Measurements from ENCODE around the gene CEMIP. TPM values are rescaled to one million over a fixed set of nuclear protein-coding genes. Genes with fewer than 3 reads are reported as not detected.

CEMIP gene
- total RNA-seq, 4 donors from 2014 or later, result 0.04 TPM; not detected in 3

GRCh38 chr15:80939216-80939615, 160.0 kb downstream of the CEMIP start:
- Histone ChIP-seq H3K27me3 (no peaks in the 10 kb centered on the region), H3K4me3 (no peak overlapping the region), H3K4me1 (peaks cover 0 to 7% of the 10 kb centered on the region in 2 donors), H3K9me3 (no peaks in the 10 kb centered on the region), H3K36me3 (peaks cover 0 to 9% of the 10 kb centered on the region in 2 donors), H3K27ac (no peak overlapping the region)
- ATAC-seq (no peak), DNase-seq (no peak)
- no peak for TF ChIP-seq POLR2A (IDR thresholded peaks at IDR 0.05)
- TF ChIP-seq CTCF (IDR thresholded peaks at IDR 0.05 in 4 of 5, conservative IDR thresholded peaks at IDR 0.05 in 1 of 5), result no peak
- intact Hi-C loops (cut with DNase I; ENCODE audit: low total_unique reads), result no loop called here
- in situ Hi-C loops (cut with MboI; ENCODE audit: low sequenced_read_pairs in 4 of 4), result no loop called here

GRCh38 chr15:80940331-80940730, 161.2 kb downstream of the CEMIP start:
- H3K9me3 ChIP-seq, result no peaks in the 10 kb centered on the region
- TF ChIP-seq POLR2A (IDR thresholded peaks at IDR 0.05) (no peak), CTCF (IDR thresholded peaks at IDR 0.05 in 4 of 5, conservative IDR thresholded peaks at IDR 0.05 in 1 of 5) (no peak)
- H3K36me3 ChIP-seq, result peaks cover 0 to 9% of the 10 kb centered on the region in 2 donors
- no peaks in the 10 kb centered on the region for H3K27me3 ChIP-seq
- in situ Hi-C loops (cut with MboI; ENCODE audit: low sequenced_read_pairs in 4 of 4), result no loop called here
- intact Hi-C loops (cut with DNase I; ENCODE audit: low total_unique reads), result loop anchor here (10.0 kb wide), 1 partner anchor 884 kb away; no protein-coding TSS in a partner anchor
- H3K27ac ChIP-seq, result no peak overlapping the region
- H3K4me1 ChIP-seq, result peaks cover 0 to 7% of the 10 kb centered on the region in 2 donors
- H3K4me3 ChIP-seq, result no peak overlapping the region
- DNase-seq (no peak), ATAC-seq (no peak)

- H3K4me1 ChIP-seq, result peaks cover 0 to 7% of the 10 kb centered on the region in 2 donors
- DNase-seq, result no peak
- intact Hi-C loops (cut with DNase I; ENCODE audit: low total_unique reads), result loop anchor here (10.0 kb wide), 1 partner anchor 884 kb away; no protein-coding TSS in a partner anchor
Observed at GRCh38 chr15:80940851-80941250, 161.7 kb downstream of the CEMIP start.

GRCh38 chr15:80942266-80942665, 163.1 kb downstream of the CEMIP start:
- TF ChIP-seq POLR2A (IDR thresholded peaks at IDR 0.05) (no peak), CTCF (IDR thresholded peaks at IDR 0.05 in 4 of 5, conservative IDR thresholded peaks at IDR 0.05 in 1 of 5) (no peak)
- ATAC-seq, result no peak
- intact Hi-C loops (cut with DNase I; ENCODE audit: low total_unique reads), result loop anchor here (10.0 kb wide), 1 partner anchor 883 kb away; no protein-coding TSS in a partner anchor
- H3K4me3 ChIP-seq, result no peak overlapping the region
- H3K4me1 ChIP-seq, result peaks cover 0 to 7% of the 10 kb centered on the region in 2 donors
- no peaks in the 10 kb centered on the region for H3K9me3 ChIP-seq
- no peaks in the 10 kb centered on the region for H3K27me3 ChIP-seq
- peaks cover 0 to 21% of the 10 kb centered on the region in 2 donors for H3K36me3 ChIP-seq
- no peak overlapping the region for H3K27ac ChIP-seq
- in situ Hi-C loops (cut with MboI; ENCODE audit: low sequenced_read_pairs in 4 of 4), result no loop called here
- no peak for DNase-seq

More at GRCh38 chr15:80940851-80941250, 161.7 kb downstream of the CEMIP start:
- Histone ChIP-seq H3K9me3 (no peaks in the 10 kb centered on the region), H3K36me3 (peaks cover 0 to 10% of the 10 kb centered on the region in 2 donors), H3K27me3 (no peaks in the 10 kb centered on the region), H3K27ac (no peak overlapping the region), H3K4me3 (no peak overlapping the region)
- ATAC-seq, result no peak
- TF ChIP-seq POLR2A (IDR thresholded peaks at IDR 0.05) (no peak), CTCF (IDR thresholded peaks at IDR 0.05 in 4 of 5, conservative IDR thresholded peaks at IDR 0.05 in 1 of 5) (no peak)
- in situ Hi-C loops (cut with MboI; ENCODE audit: low sequenced_read_pairs in 4 of 4), result no loop called here
